ENCODE data around the gene S100A11. TPM values are rescaled to one million over a fixed set of nuclear protein-coding genes. Genes with fewer than 3 reads are reported as not detected.
A peak's percentile ranks its signal among the peaks of the same experiment; 100 is the strongest.

Gene S100A11
- total RNA-seq, 6 donors from 2014 or later = 317 to 578 (median 488) TPM

GRCh38 chr1:151989211-151989862 is 47.5 kb downstream of the S100A11 start:
- TF ChIP-seq EP300 (IDR thresholded peaks at IDR 0.05) (peak in 1 of 4 donors; percentile 37), CTCF (IDR thresholded peaks at IDR 0.05) (no peak), POLR2A (IDR thresholded peaks at IDR 0.05) (peak in 2 of 4 donors; percentile 1 to 58), POLR2AphosphoS5 (IDR thresholded peaks at IDR 0.05) (peak; percentile 49 to 73)
- 15 to 29% methylated on average over 6 of the region's 6 CpGs for WGBS, 2 donors
- Histone ChIP-seq H3K27ac (peak overlapping the region; percentile 85 to 99 (median 94)), H3K27me3 (no peaks in the 10 kb centered on the region), H3K4me1 (peaks cover 63 to 90% (median 73%) of the 10 kb centered on the region in 4 donors), H3K4me3 (peak overlapping the region in 1 of 4 donors; percentile 73), H3K9me3 (no peaks in the 10 kb centered on the region), H3K36me3 (peaks cover 10 to 18% (median 17%) of the 10 kb centered on the region in 4 donors)
- ATAC-seq (ENCODE audit: low FRiP score in 2 of 2) = peak; percentile 57
- DNase-seq = peak; percentile 20 to 93

- no peak for DNase-seq
- Histone ChIP-seq H3K9me3 (no peaks in the 10 kb centered on the region), H3K27me3 (no peaks in the 10 kb centered on the region), H3K27ac (peak overlapping the region; percentile 85 to 99 (median 94)), H3K36me3 (peaks cover 10 to 27% (median 25%) of the 10 kb centered on the region in 4 donors), H3K4me3 (peak overlapping the region in 1 of 4 donors; percentile 73), H3K4me1 (peaks cover 63 to 85% (median 71%) of the 10 kb centered on the region in 4 donors)
- peak; percentile 27 to 38 for ATAC-seq (ENCODE audit: low FRiP score in 2 of 2)
- TF ChIP-seq POLR2A (IDR thresholded peaks at IDR 0.05) = no peak
- no peak for TF ChIP-seq CTCF (IDR thresholded peaks at IDR 0.05)
- peak in 1 of 4 donors; percentile 7 for TF ChIP-seq EP300 (IDR thresholded peaks at IDR 0.05)
- WGBS, 2 donors = 35 to 52% methylated on average over 2 of the region's 2 CpGs
Measured at GRCh38 chr1:151988405-151988923, 48.3 kb downstream of the S100A11 start.

DNA sequence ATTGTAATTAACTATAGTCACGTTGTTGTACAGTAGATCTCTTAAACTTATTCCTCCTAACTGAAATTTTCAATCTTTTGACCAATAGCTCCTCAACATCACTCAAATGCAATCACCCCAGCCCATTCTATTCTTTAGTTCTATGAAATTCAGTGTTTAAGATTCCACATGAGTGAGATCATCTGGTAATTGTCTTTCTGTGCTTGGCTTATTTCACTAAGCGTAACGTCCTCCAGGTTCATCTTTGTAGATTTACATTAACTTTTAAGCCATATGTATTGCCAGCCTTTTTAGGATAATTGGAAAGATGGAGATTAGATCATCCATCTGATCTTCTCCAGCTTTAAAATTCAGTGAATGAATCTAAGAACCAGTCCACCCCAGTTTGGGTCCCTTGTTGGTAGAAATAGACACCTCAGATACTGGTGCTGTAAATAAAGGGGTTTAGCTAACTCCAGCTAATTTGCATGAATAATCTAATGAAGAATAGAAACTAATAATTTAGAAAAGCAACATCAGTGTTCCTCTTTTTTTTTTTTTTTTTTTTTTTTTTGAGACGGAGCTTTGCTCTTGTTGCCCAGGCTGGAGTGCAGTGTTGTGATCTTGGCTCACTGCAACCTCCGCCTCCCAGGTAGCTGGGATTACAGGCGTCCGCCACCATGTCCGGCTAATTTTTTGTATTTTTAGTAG is 50.2 kb downstream of the S100A11 start:
- Histone ChIP-seq H3K4me1 (peaks cover 58 to 73% (median 62%) of the 10 kb centered on the region in 4 donors), H3K4me3 (no peak overlapping the region), H3K9me3 (no peaks in the 10 kb centered on the region), H3K27ac (peak overlapping the region in 2 of 4 donors; percentile 7 to 93), H3K27me3 (no peaks in the 10 kb centered on the region), H3K36me3 (peaks cover 10 to 45% (median 39%) of the 10 kb centered on the region in 4 donors)
- WGBS, 2 donors = 84 to 85% methylated on average over 8 of the region's 8 CpGs
- no peak for ATAC-seq (ENCODE audit: low FRiP score in 2 of 2)
- TF ChIP-seq EP300 (IDR thresholded peaks at IDR 0.05) (no peak), POLR2AphosphoS5 (IDR thresholded peaks at IDR 0.05) (no peak), CTCF (IDR thresholded peaks at IDR 0.05) (no peak), POLR2A (IDR thresholded peaks at IDR 0.05) (no peak)
- no peak for DNase-seq

- no peak for TF ChIP-seq POLR2A (IDR thresholded peaks at IDR 0.05)
- TF ChIP-seq CTCF (IDR thresholded peaks at IDR 0.05) = no peak
- no peak for TF ChIP-seq POLR2AphosphoS5 (IDR thresholded peaks at IDR 0.05)
- no peak for TF ChIP-seq EP300 (IDR thresholded peaks at IDR 0.05)
- Histone ChIP-seq H3K4me3 (no peak overlapping the region), H3K9me3 (no peaks in the 10 kb centered on the region), H3K4me1 (peaks cover 49 to 64% (median 55%) of the 10 kb centered on the region in 4 donors), H3K36me3 (peaks cover 12 to 53% (median 46%) of the 10 kb centered on the region in 4 donors), H3K27me3 (no peaks in the 10 kb centered on the region), H3K27ac (no peak overlapping the region)
- DNase-seq = no peak
- no peak for ATAC-seq (ENCODE audit: low FRiP score in 2 of 2)
- WGBS, 2 donors = 72 to 84% methylated on average over 1 of the region's 1 CpG
Measured at GRCh38 chr1:151985768-151986167, 51.0 kb downstream of the S100A11 start.
